ENCODE data around the gene UBAP1. TPM values are rescaled to one million over a fixed set of nuclear protein-coding genes. Genes with fewer than 3 reads are reported as not detected.

UBAP1 gene
- total RNA-seq, 1 experiment from 2014 or later = 30.8 TPM

DNA sequence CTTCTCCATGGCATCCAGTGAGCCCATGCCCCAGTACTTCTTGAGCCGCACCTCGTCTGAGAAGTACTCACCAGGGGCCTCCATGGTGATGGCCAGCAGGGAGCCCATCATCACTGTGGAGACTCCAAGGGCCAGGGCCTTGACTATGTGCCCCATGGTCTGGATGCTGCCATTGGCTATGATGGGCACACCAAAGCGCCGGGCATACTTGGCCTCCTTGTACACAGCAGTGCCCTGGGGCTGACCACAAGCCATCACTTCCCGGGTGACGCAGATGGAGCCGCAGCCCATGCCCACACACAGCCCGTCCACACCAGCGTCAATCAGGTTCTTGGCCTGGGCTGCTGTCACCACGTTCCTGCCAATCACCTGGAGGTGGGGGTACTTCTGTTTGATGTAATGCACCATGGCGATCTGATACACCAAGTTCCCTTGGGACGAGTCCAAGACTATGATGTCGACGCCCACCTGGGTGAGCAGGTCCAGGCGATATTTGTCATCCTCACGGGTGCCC, 45.4 kb upstream of the UBAP1 start:
- Histone ChIP-seq H3K27me3 (ENCODE audit: insufficient read depth, low read length) (no peaks in the 10 kb centered on the region), H3K9me3 (ENCODE audit: control insufficient read depth in 1 of 2, insufficient read depth in 1 of 2, low read depth in 1 of 2, low read length in 2 of 2) (no peaks in the 10 kb centered on the region), H3K9ac (ENCODE audit: low read length) (no peak overlapping the region), H3K4me3 (replicated peaks in 1 of 2; ENCODE audit: low read depth in 1 of 2, low read length in 2 of 2) (no peak overlapping the region), H2AFZ (ENCODE audit: low read depth, low read length, poor library complexity, severe bottlenecking) (no peak overlapping the region), H3K9me2 (ENCODE audit: insufficient read depth) (no peaks in the 10 kb centered on the region), H4K20me1 (ENCODE audit: insufficient read depth) (no peaks in the 10 kb centered on the region), H3K27ac (ENCODE audit: low read depth, low read length) (no peak overlapping the region), H3K4me2 (ENCODE audit: low read length) (no peak overlapping the region), H3K4me1 (ENCODE audit: control insufficient read depth in 1 of 2, insufficient read depth in 2 of 2, low read length in 2 of 2) (peaks cover 0 to 6% of the 10 kb centered on the region in 2 experiments; a peak in 2 of 4 replicates), H3K36me3 (ENCODE audit: control insufficient read depth in 1 of 2, insufficient read depth in 2 of 2, low read length in 2 of 2) (no peaks in the 10 kb centered on the region), H3K79me2 (ENCODE audit: insufficient read depth, low read length) (no peaks in the 10 kb centered on the region)
- no peak for ATAC-seq
- ChIA-PET POLR2A (interaction anchor here (1.0 kb wide), 1 partner anchor 85 kb away, joined by 4 read pairs; the partner anchor contains the start of gene UBAP2), RAD21 (ENCODE audit: low non-redundant PET in 1 of 2, low total read pairs in 2 of 2, uncharacterized antibody in 2 of 2, unreplicated experiment in 2 of 2) (interaction anchor here in 1 of 2 experiments (0.6 kb wide), 1 partner anchor 11 kb away, joined by 3 read pairs; no protein-coding TSS in a partner anchor), CTCF (no interaction called here)
- no TSS peak for BruUV-seq (replicated peaks)
- no peak for TF ChIP-seq SRF (IDR thresholded peaks at IDR 0.05; ENCODE audit: low read depth)
- TF ChIP-seq REST (IDR thresholded peaks at IDR 0.05; ENCODE audit: low read depth) = no peak
- TF ChIP-seq, protein P1, sequence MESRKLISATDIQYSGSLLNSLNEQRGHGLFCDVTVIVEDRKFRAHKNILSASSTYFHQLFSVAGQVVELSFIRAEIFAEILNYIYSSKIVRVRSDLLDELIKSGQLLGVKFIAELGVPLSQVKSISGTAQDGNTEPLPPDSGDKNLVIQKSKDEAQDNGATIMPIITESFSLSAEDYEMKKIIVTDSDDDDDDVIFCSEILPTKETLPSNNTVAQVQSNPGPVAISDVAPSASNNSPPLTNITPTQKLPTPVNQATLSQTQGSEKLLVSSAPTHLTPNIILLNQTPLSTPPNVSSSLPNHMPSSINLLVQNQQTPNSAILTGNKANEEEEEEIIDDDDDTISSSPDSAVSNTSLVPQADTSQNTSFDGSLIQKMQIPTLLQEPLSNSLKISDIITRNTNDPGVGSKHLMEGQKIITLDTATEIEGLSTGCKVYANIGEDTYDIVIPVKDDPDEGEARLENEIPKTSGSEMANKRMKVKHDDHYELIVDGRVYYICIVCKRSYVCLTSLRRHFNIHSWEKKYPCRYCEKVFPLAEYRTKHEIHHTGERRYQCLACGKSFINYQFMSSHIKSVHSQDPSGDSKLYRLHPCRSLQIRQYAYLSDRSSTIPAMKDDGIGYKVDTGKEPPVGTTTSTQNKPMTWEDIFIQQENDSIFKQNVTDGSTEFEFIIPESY (IDR thresholded peaks at IDR 0.05; ENCODE audit: extremely low read depth, insufficient replicate concordance, low read length) = no peak
- TF ChIP-seq CBX3 (IDR thresholded peaks at IDR 0.05; ENCODE audit: low read depth) = no peak
- no peak for TF ChIP-seq EZH2phosphoT487 (IDR thresholded peaks at IDR 0.05; ENCODE audit: borderline replicate concordance)
- no peak for TF ChIP-seq SP1 (IDR thresholded peaks at IDR 0.05; ENCODE audit: low read depth)
- no peak for TF ChIP-seq EZH2 (IDR thresholded peaks at IDR 0.05)
- TF ChIP-seq, protein P2, sequence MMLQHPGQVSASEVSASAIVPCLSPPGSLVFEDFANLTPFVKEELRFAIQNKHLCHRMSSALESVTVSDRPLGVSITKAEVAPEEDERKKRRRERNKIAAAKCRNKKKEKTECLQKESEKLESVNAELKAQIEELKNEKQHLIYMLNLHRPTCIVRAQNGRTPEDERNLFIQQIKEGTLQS (IDR thresholded peaks at IDR 0.05) = no peak
- TF ChIP-seq TCF7L2 (IDR thresholded peaks at IDR 0.05; ENCODE audit: borderline replicate concordance, extremely low read depth, insufficient read depth, insufficient read length) = no peak
- DNase-seq (ENCODE audit: low read depth, low spot score) = no peak
- intact Hi-C loops (cut with micrococcal nuclease) = no loop called here

All from HCT116 (cell line).